Skeletal muscle tissue (tissue), 4 donors: ENCODE data around the gene ZNF280B. TPM values are rescaled to one million over a fixed set of nuclear protein-coding genes. Genes with fewer than 3 reads are reported as not detected.
"Not testable (repeated sequence)": the region's sequence is repeated elsewhere in the genome, so short reads cannot be mapped to it uniquely, and the experiment has no call there.

ENCODE experiments used
- H3K27ac ChIP-seq: one replicate; pipeline ENCODE4 v1.7.0; 2013; ENCODE audit warnings: mild to moderate bottlenecking, low read depth, low read length, inconsistent platforms
- H3K27me3 ChIP-seq, 3 donors: one replicate each; pipeline ENCODE4 v1.7.0; 2013; ENCODE audit warnings: low read length in 3 of 3; ENCODE audit not compliant: control insufficient read depth in 3 of 3, insufficient read depth in 3 of 3
- H3K36me3 ChIP-seq, 3 donors: one replicate each; pipeline ENCODE4 v1.7.0; 2013; ENCODE audit warnings: low read length in 3 of 3; ENCODE audit not compliant: control insufficient read depth in 3 of 3, insufficient read depth in 3 of 3
- H3K4me1 ChIP-seq, 3 donors: one replicate each; pipeline ENCODE4 v1.7.0; 2013; ENCODE audit warnings: low read length in 3 of 3, mild to moderate bottlenecking in 3 of 3; ENCODE audit not compliant: control insufficient read depth in 3 of 3, insufficient read depth in 3 of 3
- H3K4me3 ChIP-seq, 3 donors: one replicate each; pipeline ENCODE4 v1.7.0; 2013; ENCODE audit warnings: low read length in 3 of 3
- H3K9ac ChIP-seq, 3 donors: one replicate each; pipeline ENCODE4 v1.7.0; 2013; ENCODE audit warnings: low read length in 3 of 3, mild to moderate bottlenecking in 3 of 3, moderate library complexity in 2 of 3, low read depth in 1 of 3
- H3K9me3 ChIP-seq, 3 donors: one replicate each; pipeline ENCODE4 v1.7.0; 2013; ENCODE audit warnings: low read length in 3 of 3; ENCODE audit not compliant: control insufficient read depth in 3 of 3
- total RNA-seq: library from RNA; depleted of rRNA; stranded (reverse); fragments of >200 nt; gene quantifications from one replicate; pipeline ENCODE4 v1.2.3, GENCODE V29; 2014
- donor health status: Osteomylitis.

The ZNF280B gene
- total RNA-seq, 1 donor from 2014 or later, result 1.6 TPM

- not testable (repeated sequence) for H3K36me3 ChIP-seq, H3K27me3 ChIP-seq, H3K9ac ChIP-seq, H3K4me1 ChIP-seq, H3K4me3 ChIP-seq, H3K27ac ChIP-seq, H3K9me3 ChIP-seq
Measured at GRCh38 chr22:22468794-22469469, 39.6 kb downstream of the ZNF280B start.

- no peak overlapping the region for H3K27ac ChIP-seq
- no peaks in the 10 kb centered on the region for H3K36me3 ChIP-seq
- no peak overlapping the region for H3K9ac ChIP-seq
- no peaks in the 10 kb centered on the region for H3K9me3 ChIP-seq
- H3K4me1 ChIP-seq, result no peaks in the 10 kb centered on the region
- H3K4me3 ChIP-seq, result no peak overlapping the region
- H3K27me3 ChIP-seq, result peaks cover 2 to 15% (median 11%) of the 10 kb centered on the region in 3 donors
Measured at GRCh38 chr22:22467112-22467511, 41.4 kb downstream of the ZNF280B start.

GRCh38 chr22:22465782-22466181 is 42.8 kb downstream of the ZNF280B start:
- H3K27ac ChIP-seq, result no peak overlapping the region
- H3K4me3 ChIP-seq, result no peak overlapping the region
- no peaks in the 10 kb centered on the region for H3K9me3 ChIP-seq
- no peaks in the 10 kb centered on the region for H3K4me1 ChIP-seq
- H3K36me3 ChIP-seq, result no peaks in the 10 kb centered on the region
- H3K9ac ChIP-seq, result no peak overlapping the region
- H3K27me3 ChIP-seq, result peaks cover 2 to 15% (median 11%) of the 10 kb centered on the region in 3 donors

GRCh38 chr22:22465094-22465602 is 43.4 kb downstream of the ZNF280B start:
- Histone ChIP-seq H3K36me3 (no peaks in the 10 kb centered on the region), H3K4me1 (no peaks in the 10 kb centered on the region), H3K27ac (no peak overlapping the region), H3K27me3 (peaks cover 2 to 18% (median 11%) of the 10 kb centered on the region in 3 donors), H3K4me3 (no peak overlapping the region), H3K9me3 (peaks cover 0 to 2% (median 0%) of the 10 kb centered on the region in 3 donors), H3K9ac (no peak overlapping the region)

- Histone ChIP-seq H3K9ac (no peak overlapping the region), H3K4me1 (no peaks in the 10 kb centered on the region), H3K27ac (no peak overlapping the region), H3K27me3 (peaks cover 2 to 24% (median 11%) of the 10 kb centered on the region in 3 donors), H3K9me3 (peaks cover 0 to 7% (median 5%) of the 10 kb centered on the region in 3 donors), H3K36me3 (no peaks in the 10 kb centered on the region), H3K4me3 (no peak overlapping the region)
Measured at GRCh38 chr22:22464541-22465054, 43.9 kb downstream of the ZNF280B start.

GRCh38 chr22:22463855-22464540 is 44.5 kb downstream of the ZNF280B start:
- peaks cover 2 to 25% (median 11%) of the 10 kb centered on the region in 3 donors for H3K27me3 ChIP-seq
- H3K9me3 ChIP-seq, result peaks cover 3 to 11% (median 7%) of the 10 kb centered on the region in 3 donors
- H3K27ac ChIP-seq, result no peak overlapping the region
- no peak overlapping the region for H3K4me3 ChIP-seq
- no peaks in the 10 kb centered on the region for H3K4me1 ChIP-seq
- no peaks in the 10 kb centered on the region for H3K36me3 ChIP-seq
- H3K9ac ChIP-seq, result no peak overlapping the region

- Histone ChIP-seq H3K9me3 (peaks cover 4 to 13% (median 7%) of the 10 kb centered on the region in 3 donors), H3K4me1 (no peaks in the 10 kb centered on the region), H3K4me3 (no peak overlapping the region), H3K27ac (no peak overlapping the region), H3K9ac (no peak overlapping the region), H3K36me3 (no peaks in the 10 kb centered on the region), H3K27me3 (peaks cover 2 to 25% (median 11%) of the 10 kb centered on the region in 3 donors)
Measured at GRCh38 chr22:22462813-22463567, 45.6 kb downstream of the ZNF280B start.

- H3K4me1 ChIP-seq, result no peaks in the 10 kb centered on the region
- H3K9ac ChIP-seq, result no peak overlapping the region
- no peaks in the 10 kb centered on the region for H3K36me3 ChIP-seq
- peaks cover 4 to 14% (median 13%) of the 10 kb centered on the region in 3 donors for H3K9me3 ChIP-seq
- no peak overlapping the region for H3K27ac ChIP-seq
- peaks cover 2 to 25% (median 11%) of the 10 kb centered on the region in 3 donors for H3K27me3 ChIP-seq
- H3K4me3 ChIP-seq, result no peak overlapping the region
Measured at GRCh38 chr22:22461583-22461982, 47.0 kb downstream of the ZNF280B start.

- no peak overlapping the region for H3K27ac ChIP-seq
- peaks cover 4 to 14% (median 13%) of the 10 kb centered on the region in 3 donors for H3K9me3 ChIP-seq
- H3K4me1 ChIP-seq, result no peaks in the 10 kb centered on the region
- no peak overlapping the region for H3K9ac ChIP-seq
- H3K36me3 ChIP-seq, result no peaks in the 10 kb centered on the region
- H3K27me3 ChIP-seq, result peaks cover 2 to 25% (median 10%) of the 10 kb centered on the region in 3 donors
- no peak overlapping the region for H3K4me3 ChIP-seq
Measured at GRCh38 chr22:22461111-22461510, 47.4 kb downstream of the ZNF280B start.
